HEK293T (cell line): Measurements from ENCODE around the gene BLOC1S5.

Source experiments
- CTCF ChIA-PET: fragments of 350-600 bp; formaldehyde crosslinking; extraction: SDS; loops from one replicate; lab custom pipeline; 2021; ENCODE audit warnings: antibody characterized with exemption, inconsistent platforms; lab: Yijun Ruan, JAX
- POLR2A ChIA-PET: fragments of 350-600 bp; formaldehyde crosslinking; extraction: SDS; loops from one replicate; lab custom pipeline; 2020; ENCODE audit warnings: antibody characterized with exemption, inconsistent platforms; lab: Yijun Ruan, JAX
- DNase-seq: peaks from one replicate; pipeline ENCODE4 v3.0.0; 2012; ENCODE audit warnings: mixed read lengths; ENCODE audit errors: extremely low spot score
- ARNT ChIP-seq: fragments of 450-650 bp; IDR thresholded peaks from 2 replicates; pipeline ENCODE4 v1.6.1; 2017; ENCODE audit warnings: mild to moderate bottlenecking
- BHLHE40 ChIP-seq: fragments of 450-650 bp; IDR thresholded peaks from 2 replicates; pipeline ENCODE4 v1.6.1; 2016; ENCODE audit warnings: mild to moderate bottlenecking, moderate library complexity, borderline replicate concordance
- CTBP1 ChIP-seq: fragments of 450-650 bp; IDR thresholded peaks from 2 replicates; pipeline ENCODE4 v1.6.1; 2016; ENCODE audit warnings: borderline replicate concordance
- ELF4 ChIP-seq: fragments of 450-650 bp; IDR thresholded peaks from 2 replicates; pipeline ENCODE4 v1.6.1; 2017; ENCODE audit warnings: antibody characterized with exemption
- FOXA1 ChIP-seq: fragments of 450-650 bp; IDR thresholded peaks from 2 replicates; pipeline ENCODE4 v1.6.1; 2016; ENCODE audit warnings: mild to moderate bottlenecking
- FOXK2 ChIP-seq: fragments of 450-650 bp; IDR thresholded peaks from 2 replicates; pipeline ENCODE4 v1.6.1; 2016; ENCODE audit warnings: mild to moderate bottlenecking
- FOXM1 ChIP-seq: fragments of 450-650 bp; IDR thresholded peaks from 2 replicates; pipeline ENCODE4 v1.6.1; 2017; ENCODE audit warnings: mild to moderate bottlenecking, borderline replicate concordance
- HDGF ChIP-seq: fragments of 450-650 bp; IDR thresholded peaks from 2 replicates; pipeline ENCODE4 v1.6.1; 2017; ENCODE audit warnings: antibody characterized with exemption, borderline replicate concordance
- L3MBTL2 ChIP-seq: fragments of 450-650 bp; conservative IDR thresholded peaks from 2 replicates; pipeline ENCODE4 v1.6.1; 2016; ENCODE audit warnings: mild to moderate bottlenecking
- LEF1 ChIP-seq: fragments of 450-650 bp; IDR thresholded peaks from 2 replicates; pipeline ENCODE4 v1.6.1; 2017; ENCODE audit warnings: mild to moderate bottlenecking, borderline replicate concordance
- NFRKB ChIP-seq: fragments of 450-650 bp; IDR thresholded peaks from 2 replicates; pipeline ENCODE4 v1.6.1; 2016; ENCODE audit warnings: mild to moderate bottlenecking, moderate library complexity
- PKNOX1 ChIP-seq: fragments of 450-650 bp; IDR thresholded peaks from 2 replicates; pipeline ENCODE4 v1.6.1; 2016
- SP1 ChIP-seq: fragments of 450-650 bp; IDR thresholded peaks from 2 replicates; pipeline ENCODE4 v1.6.1; 2017
- SUZ12 ChIP-seq: fragments of 450-650 bp; IDR thresholded peaks from 2 replicates; pipeline ENCODE4 v1.6.1; 2016; ENCODE audit warnings: mild to moderate bottlenecking
- TARDBP ChIP-seq: fragments of 450-650 bp; IDR thresholded peaks from 2 replicates; pipeline ENCODE4 v1.6.1; 2016
- ZNF384 ChIP-seq: fragments of 450-650 bp; IDR thresholded peaks from 2 replicates; pipeline ENCODE4 v1.6.1; 2016

Gene BLOC1S5

GRCh38 chr6:8063761-8064637, at the start of gene BLOC1S5:
Gene BLOC1S5, minus strand, starts transcription at chr6:8064389. Its CDS starts 13 bp downstream, at chr6:8064376.
- TF ChIP-seq LEF1: no peak
- TF ChIP-seq NFRKB: peak; percentile 76; the same call in 1 of the 2 replicates
- no peak for TF ChIP-seq FOXM1
- TF ChIP-seq FOXA1: no peak
- peak; percentile 96 for TF ChIP-seq PKNOX1
- TF ChIP-seq HDGF: no peak
- TF ChIP-seq ELF4: peak; percentile 92
- TF ChIP-seq L3MBTL2: peak; percentile 65
- no peak for TF ChIP-seq BHLHE40
- no peak for TF ChIP-seq SUZ12
- TF ChIP-seq SP1: no peak
- TF ChIP-seq CTBP1: no peak
- no peak for TF ChIP-seq TARDBP
- no peak; the same call in 1 of the 2 replicates for TF ChIP-seq FOXK2
- TF ChIP-seq ZNF384: peak; percentile 98
- no peak for TF ChIP-seq ARNT
- CTCF ChIA-PET: no interaction called here

GRCh38 chr6:8113131-8113654, 49.0 kb upstream of the BLOC1S5 start:
- ChIA-PET CTCF (interaction anchor here (0.8 kb wide), 1 partner anchor 106 kb away, joined by 3 read pairs; no protein-coding TSS in a partner anchor), POLR2A (interaction anchor here (2.1 kb wide), 1 partner anchor 11 kb away, joined by 7 read pairs; the partner anchor contains the start of gene EEF1E1)
- no peak for DNase-seq
- TF ChIP-seq CTBP1 (no peak), NFRKB (no peak), ZNF384 (no peak), FOXM1 (no peak), FOXA1 (no peak), ARNT (no peak), TARDBP (no peak), SP1 (no peak), SUZ12 (no peak), LEF1 (no peak), FOXK2 (no peak)

More at GRCh38 chr6:8063761-8064637, at the start of gene BLOC1S5:
- peak; percentile 91 for DNase-seq
- POLR2A ChIA-PET: interaction anchor here (0.6 to 3.0 kb wide), 15 partner anchors 10 to 739 kb away, joined by 3 to 24 read pairs (median 3); partner anchors contain the start of gene EEF1E1

- TF ChIP-seq PKNOX1: no peak
- TF ChIP-seq LEF1: no peak
- no peak for TF ChIP-seq SP1
- no peak for TF ChIP-seq FOXA1
- TF ChIP-seq CTBP1: no peak
- TF ChIP-seq ARNT: no peak
- no peak for TF ChIP-seq TARDBP
- TF ChIP-seq NFRKB: no peak
- TF ChIP-seq ELF4: no peak
- TF ChIP-seq ZNF384: no peak
- no peak for TF ChIP-seq L3MBTL2
- no peak for TF ChIP-seq BHLHE40
- TF ChIP-seq FOXK2: no peak
- no peak for TF ChIP-seq HDGF
- no peak for TF ChIP-seq SUZ12
- CTCF ChIA-PET: no interaction called here
- DNase-seq: no peak
- POLR2A ChIA-PET: interaction anchor here (0.8 kb wide), 1 partner anchor 8 kb away, joined by 4 read pairs; the partner anchor contains the start of gene EEF1E1
These were observed 46.5 kb upstream of the BLOC1S5 start for GRCh38 chr6:8110725-8111124.

GRCh38 chr6:8110117-8110721, 46.0 kb upstream of the BLOC1S5 start:
- TF ChIP-seq ZNF384: no peak
- TF ChIP-seq L3MBTL2: no peak
- no peak for TF ChIP-seq HDGF
- no peak for TF ChIP-seq NFRKB
- no peak for TF ChIP-seq SUZ12
- no peak for TF ChIP-seq FOXK2
- no peak for TF ChIP-seq CTBP1
- TF ChIP-seq ELF4: no peak
- TF ChIP-seq PKNOX1: no peak
- no peak for TF ChIP-seq LEF1
- no peak for TF ChIP-seq BHLHE40
- TF ChIP-seq ARNT: no peak
- no peak for TF ChIP-seq FOXM1
- TF ChIP-seq SP1: no peak
- no peak for TF ChIP-seq FOXA1
- TF ChIP-seq TARDBP: no peak
- POLR2A ChIA-PET: interaction anchor here (0.8 kb wide), 1 partner anchor 8 kb away, joined by 4 read pairs; the partner anchor contains the start of gene EEF1E1
- CTCF ChIA-PET: interaction anchor here (0.8 kb wide), 1 partner anchor 109 kb away, joined by 3 read pairs; no protein-coding TSS in a partner anchor
- no peak for DNase-seq
